ENCODE measurements around the gene SBNO2. TPM values are rescaled to one million over a fixed set of nuclear protein-coding genes. Genes with fewer than 3 reads are reported as not detected.

SBNO2 gene
- total RNA-seq, 6 experiments from 2014 or later: 21.5 to 54.4 (median 25.5) TPM

- Histone ChIP-seq H3K4me3 (no peak overlapping the region), H3K27me3 (no peaks in the 10 kb centered on the region), H3K4me1 (no peaks in the 10 kb centered on the region), H3K9me3 (no peaks in the 10 kb centered on the region), H3K27ac (no peak overlapping the region), H3K36me3 (no peaks in the 10 kb centered on the region)
- no peak for TF ChIP-seq POLR2A (IDR thresholded peaks at IDR 0.05)
- TF ChIP-seq CTCF (IDR thresholded peaks at IDR 0.05): no peak
- ATAC-seq (peak in 1 of 4 donors; percentile 1), DNase-seq (peak in 1 of 3 donors; percentile 56)
- 50% methylated on average over 2 of the region's 12 CpGs for WGBS (ENCODE audit: insufficient coverage, low coverage, low lambda C conversion rate, missing lambda C conversion rate)
- intact Hi-C loops (cut with DNase I): no loop called here
Observed at GRCh38 chr19:1136201-1136600, 37.9 kb downstream of the SBNO2 start.

- no peak for TF ChIP-seq CTCF (IDR thresholded peaks at IDR 0.05)
- TF ChIP-seq POLR2A (IDR thresholded peaks at IDR 0.05): no peak
- Histone ChIP-seq H3K9me3 (no peaks in the 10 kb centered on the region), H3K27me3 (no peaks in the 10 kb centered on the region), H3K4me3 (no peak overlapping the region), H3K36me3 (no peaks in the 10 kb centered on the region), H3K4me1 (no peaks in the 10 kb centered on the region), H3K27ac (no peak overlapping the region)
- DNase-seq: no peak
- intact Hi-C loops (cut with DNase I): no loop called here
- WGBS (ENCODE audit: insufficient coverage, low coverage, low lambda C conversion rate, missing lambda C conversion rate): no CpG with 5 or more reads among the region's 17 CpGs
- ATAC-seq: no peak
Observed at GRCh38 chr19:1135454-1135853, 38.6 kb downstream of the SBNO2 start.

DNA sequence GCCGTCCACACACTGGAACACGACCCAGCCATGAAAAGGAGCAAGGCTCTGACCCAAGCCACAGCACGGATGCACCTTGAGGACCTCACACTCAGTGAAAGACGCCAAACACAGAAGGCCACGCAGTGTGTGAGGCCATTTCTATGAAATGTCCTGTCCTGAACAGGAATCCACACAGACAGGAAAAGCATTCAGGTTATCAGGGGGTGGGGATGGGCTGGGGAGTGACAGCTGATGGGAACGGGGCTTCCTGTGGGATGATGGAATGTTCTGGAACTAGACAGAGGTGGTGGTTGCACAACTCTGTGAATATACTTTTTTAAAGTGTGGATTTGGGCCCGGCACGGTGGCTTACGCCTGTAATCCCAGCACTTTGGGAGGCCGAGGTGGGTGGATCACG is 39.6 kb downstream of the SBNO2 start:
- DNase-seq (no peak), ATAC-seq (peak in 1 of 4 donors; percentile 2)
- peak overlapping the region in 1 of 3 donors; percentile 13 for H3K27ac ChIP-seq
- 81% methylated on average over 10 of the region's 11 CpGs for WGBS (ENCODE audit: insufficient coverage, low coverage, low lambda C conversion rate, missing lambda C conversion rate)
- intact Hi-C loops (cut with DNase I): no loop called here
- H3K4me3 ChIP-seq: no peak overlapping the region
- no peaks in the 10 kb centered on the region for H3K27me3 ChIP-seq
- no peak for TF ChIP-seq POLR2A (IDR thresholded peaks at IDR 0.05)
- no peak for TF ChIP-seq CTCF (IDR thresholded peaks at IDR 0.05)
- H3K9me3 ChIP-seq: no peaks in the 10 kb centered on the region
- H3K36me3 ChIP-seq: no peaks in the 10 kb centered on the region
- no peaks in the 10 kb centered on the region for H3K4me1 ChIP-seq

DNA sequence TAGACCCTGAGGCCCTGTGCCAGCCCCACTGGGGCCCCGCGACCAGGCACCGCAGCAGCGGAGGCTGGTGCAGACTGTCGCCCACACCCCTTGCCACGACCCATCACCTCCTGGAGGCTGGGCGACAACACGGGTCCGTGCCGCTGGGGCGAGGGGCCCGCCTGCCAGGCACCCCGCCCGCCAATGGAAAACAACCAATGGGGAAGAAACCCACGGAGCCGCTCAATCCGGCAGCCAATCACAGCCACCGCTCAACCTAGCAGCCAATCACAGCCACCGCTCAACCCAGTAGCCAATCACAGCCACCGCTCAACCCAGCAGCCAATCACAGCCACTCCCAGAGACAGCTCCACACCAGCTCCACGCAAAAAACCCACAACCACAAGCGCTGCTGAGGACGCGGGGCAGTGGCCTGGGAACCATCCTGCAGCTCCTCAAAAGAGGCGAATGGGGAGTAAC is 40.6 kb downstream of the SBNO2 start:
- intact Hi-C loops (cut with DNase I): no loop called here
- peak in 1 of 3 donors; percentile 60 for DNase-seq
- no peak overlapping the region for H3K4me3 ChIP-seq

More for the DNA sequence above, 40.6 kb downstream of the SBNO2 start:
- Histone ChIP-seq H3K27ac (peak overlapping the region; percentile 69 to 94 (median 84)), H3K36me3 (no peaks in the 10 kb centered on the region), H3K4me1 (no peaks in the 10 kb centered on the region), H3K9me3 (no peaks in the 10 kb centered on the region), H3K27me3 (no peaks in the 10 kb centered on the region)
- ATAC-seq: peak in 3 of 4 donors; percentile 1 to 38 (median 6)
- WGBS (ENCODE audit: insufficient coverage, low coverage, low lambda C conversion rate, missing lambda C conversion rate): no CpG with 5 or more reads among the region's 25 CpGs
- no peak for TF ChIP-seq CTCF (IDR thresholded peaks at IDR 0.05)
- peak; percentile 23 for TF ChIP-seq POLR2A (IDR thresholded peaks at IDR 0.05)

Data from right lobe of liver (tissue), 6 donors.